ENCODE data around the gene FAM171A1.
A peak's percentile ranks its signal among the peaks of the same experiment; 100 is the strongest.
"Not testable (repeated sequence)": the region's sequence is repeated elsewhere in the genome, so short reads cannot be mapped to it uniquely, and the experiment has no call there.

The FAM171A1 gene

DNA sequence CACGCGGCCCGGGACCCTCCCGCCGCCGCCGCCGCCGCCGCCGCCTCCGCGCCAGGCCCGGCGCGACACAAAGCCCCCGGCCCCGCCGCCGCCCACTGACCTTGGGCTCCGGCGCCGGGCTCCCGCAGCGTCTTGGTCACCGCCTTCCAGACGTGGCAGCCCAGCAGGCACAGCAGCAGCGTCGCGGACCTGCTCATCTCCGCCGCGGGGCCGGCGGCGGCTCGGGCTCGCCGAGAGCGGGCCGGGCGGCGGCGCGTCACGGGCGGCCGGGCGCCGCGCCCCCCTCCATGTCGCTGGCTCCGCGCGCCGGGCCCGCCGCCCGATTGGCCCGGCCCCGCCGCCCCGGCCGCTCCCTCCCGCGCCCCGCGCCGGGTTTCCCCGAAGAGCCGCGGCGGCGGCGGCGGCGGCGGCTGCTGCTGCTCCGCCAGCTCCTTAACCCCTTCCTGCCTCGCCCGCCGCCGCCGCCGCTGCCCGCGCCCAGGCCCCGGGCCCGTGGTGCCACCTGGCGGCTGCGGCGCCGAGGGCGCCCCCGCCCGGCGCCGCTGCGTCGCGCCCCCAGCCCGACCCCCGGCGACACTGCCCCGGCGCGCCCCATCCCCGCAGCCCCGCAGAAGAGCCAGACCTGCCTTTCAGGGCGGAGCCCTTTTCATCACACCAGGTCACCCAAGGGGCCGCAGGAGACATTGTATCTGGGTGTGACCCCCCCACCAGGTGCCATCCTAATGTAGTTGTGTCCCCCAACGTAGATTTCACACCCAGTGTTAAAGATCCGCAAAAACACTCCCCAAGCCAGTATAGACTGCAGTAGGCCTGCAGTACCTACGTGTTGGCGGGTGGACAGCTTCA lies at the start of gene FAM171A1:
FAM171A1 (minus strand) TSS at position 434 of the 846 bp plus-strand sequence; CDS start at position 197, 237 bp downstream.
- peak; percentile 83 for DNase-seq

DNA sequence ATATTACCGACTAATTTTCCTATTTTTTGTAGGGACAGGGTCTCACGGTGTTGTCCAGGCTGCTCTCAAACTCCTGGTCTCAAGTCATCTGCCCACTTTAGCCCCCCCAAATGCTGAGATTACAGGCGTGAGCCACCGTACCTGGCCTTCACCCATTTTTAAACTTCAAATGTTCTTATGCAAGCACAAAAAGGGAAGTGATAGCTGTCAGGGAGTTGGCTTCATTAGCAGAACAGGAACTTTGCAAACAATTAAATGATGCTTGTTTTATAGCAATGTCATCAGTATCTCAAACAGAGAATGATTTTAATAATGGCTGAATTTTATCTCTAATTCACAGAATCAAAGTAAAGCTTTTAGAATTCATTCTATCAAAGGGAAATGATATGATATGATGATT lies 49.8 kb upstream of the FAM171A1 start:
- peak; percentile 37 for DNase-seq

DNA sequence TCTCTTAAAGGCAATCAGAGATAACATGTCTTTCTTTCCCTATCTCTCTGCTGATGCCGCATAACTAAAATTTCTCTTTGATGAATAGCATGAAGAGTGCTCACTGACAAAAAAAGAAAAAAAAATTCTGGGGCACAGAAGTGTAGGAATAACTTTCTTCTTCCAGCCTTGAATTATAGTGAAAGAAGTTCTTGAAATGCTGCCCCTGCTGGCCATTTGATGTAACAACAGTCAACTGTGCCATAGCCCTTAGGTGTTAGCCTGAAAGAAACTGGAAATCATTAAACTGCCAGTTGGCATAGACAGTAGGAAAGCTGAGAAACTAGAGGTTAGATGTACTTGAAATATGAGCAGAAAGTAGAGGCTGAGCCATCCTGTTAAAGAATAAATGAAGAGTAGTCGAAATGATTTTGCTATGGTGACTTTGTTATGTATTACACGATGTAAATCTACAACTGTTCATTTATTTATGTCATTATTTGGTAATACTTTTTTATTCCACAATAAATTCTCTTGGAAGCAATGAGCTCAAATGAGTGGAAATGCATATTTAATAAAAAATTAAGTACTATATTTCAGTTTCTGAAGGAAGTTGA lies 48.3 kb upstream of the FAM171A1 start:
- DNase-seq = peak; percentile 72

DNA sequence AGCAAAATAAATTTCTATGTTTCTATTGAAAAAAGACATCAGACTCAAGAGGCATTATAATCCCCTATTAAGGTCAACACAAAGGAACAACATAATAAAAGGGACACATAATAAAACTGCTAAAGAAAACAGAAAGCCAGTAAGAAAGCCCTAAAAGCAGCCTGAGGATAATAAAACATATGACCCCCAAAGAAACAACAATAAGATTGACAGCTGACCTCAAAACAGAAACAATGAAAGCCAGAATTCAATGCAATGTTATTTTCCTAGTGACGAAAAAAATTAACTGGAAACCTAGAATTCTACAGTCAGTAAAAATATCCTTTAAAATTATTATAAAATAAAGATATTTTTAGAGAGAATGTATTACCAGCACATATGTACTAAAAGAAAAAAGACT lies 44.9 kb upstream of the FAM171A1 start:
- DNase-seq = no peak

DNA sequence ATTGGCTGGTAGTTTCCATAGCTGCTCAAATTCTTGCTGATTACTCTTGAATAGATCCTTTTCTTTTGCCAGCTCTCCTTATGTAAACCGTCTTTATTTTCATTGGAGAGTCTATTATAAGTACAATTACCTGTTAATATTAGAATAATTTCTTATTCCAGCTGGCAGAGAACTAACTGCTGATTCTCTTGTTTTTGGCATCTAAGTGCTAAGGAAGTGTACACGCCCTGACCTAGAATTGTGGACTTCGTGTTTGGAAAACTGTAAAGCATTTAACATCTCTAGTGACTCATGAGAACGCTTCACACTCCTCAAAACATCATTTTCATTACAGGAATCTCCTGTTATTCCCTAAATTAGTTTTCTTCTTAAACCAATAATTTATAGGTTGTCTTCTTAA lies 39.9 kb upstream of the FAM171A1 start:
- DNase-seq = no peak

DNA sequence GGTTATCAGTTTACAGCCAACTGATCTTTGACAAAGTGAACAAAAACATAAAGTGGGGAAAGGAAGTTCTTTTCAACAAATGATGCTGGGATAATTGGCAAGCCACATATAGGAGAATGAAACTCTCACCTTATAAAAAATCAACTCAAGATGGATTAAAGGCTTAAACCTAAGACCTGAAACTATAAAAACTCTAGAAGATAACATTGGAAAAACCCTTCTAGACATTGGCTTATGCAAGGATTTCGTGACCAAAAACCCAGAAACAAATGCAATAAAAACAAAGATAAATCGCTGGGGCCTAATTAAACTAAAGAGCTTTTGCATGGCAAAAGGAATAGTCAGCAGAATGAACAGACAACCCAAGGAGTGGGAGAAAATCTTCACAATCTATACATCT lies 38.3 kb upstream of the FAM171A1 start:
- not testable (repeated sequence) for DNase-seq

DNA sequence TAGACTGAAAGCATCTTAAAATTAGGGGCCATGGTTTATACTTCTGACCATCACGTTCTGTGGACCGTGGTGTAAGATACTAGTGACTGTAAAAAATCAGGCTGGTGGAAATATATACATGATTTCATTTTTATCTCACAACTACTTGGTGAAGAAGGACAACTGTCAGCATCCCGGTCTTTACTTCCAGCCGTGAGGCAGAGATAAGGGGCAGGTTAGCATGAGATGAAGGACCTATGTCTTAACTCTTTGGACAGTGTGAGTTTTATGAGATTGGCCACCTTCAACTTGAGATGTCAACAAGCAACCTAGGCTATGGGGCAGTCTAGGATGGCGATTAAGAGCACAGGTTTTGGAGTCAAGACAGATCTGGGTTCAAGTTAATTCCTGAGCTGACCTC lies 37.5 kb upstream of the FAM171A1 start:
- no peak for DNase-seq

DNA sequence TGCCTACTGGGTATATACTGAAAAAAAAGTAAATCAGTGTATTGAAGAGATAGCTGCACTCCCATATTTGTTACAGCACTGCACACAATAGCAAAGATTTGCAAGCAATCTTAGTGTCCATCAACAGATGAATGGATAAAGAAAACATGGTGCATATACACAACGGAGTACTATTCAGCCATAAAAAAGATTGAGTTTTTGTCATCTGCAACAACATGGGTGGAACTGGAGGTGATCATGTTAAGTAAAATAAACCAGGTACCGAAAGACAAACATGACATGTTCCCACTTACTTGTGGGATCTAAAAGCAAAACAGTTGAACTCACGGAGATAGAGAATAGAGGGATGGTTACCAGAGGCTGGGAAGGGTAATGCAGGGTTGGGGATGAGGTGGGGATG lies 34.2 kb upstream of the FAM171A1 start:
- no peak for DNase-seq

DNA sequence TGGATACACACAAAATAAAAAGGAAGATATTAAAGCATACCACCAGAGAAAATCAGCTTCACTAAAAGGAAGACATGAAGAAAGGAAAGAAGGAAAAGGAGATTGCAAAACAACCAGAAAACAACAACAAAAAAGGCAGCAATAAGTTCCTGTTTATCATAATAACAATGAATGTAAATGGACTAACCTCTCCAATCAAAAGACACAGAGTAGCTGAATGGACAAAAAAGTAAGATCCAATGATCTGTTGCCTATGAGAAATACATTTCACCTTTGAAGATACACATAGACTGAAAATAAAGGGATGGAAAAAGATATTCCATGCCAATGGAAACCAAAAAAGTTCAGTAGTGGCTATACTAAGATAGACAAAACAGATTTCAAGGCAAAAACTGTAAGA lies 30.3 kb upstream of the FAM171A1 start:
- no peak for DNase-seq

DNA sequence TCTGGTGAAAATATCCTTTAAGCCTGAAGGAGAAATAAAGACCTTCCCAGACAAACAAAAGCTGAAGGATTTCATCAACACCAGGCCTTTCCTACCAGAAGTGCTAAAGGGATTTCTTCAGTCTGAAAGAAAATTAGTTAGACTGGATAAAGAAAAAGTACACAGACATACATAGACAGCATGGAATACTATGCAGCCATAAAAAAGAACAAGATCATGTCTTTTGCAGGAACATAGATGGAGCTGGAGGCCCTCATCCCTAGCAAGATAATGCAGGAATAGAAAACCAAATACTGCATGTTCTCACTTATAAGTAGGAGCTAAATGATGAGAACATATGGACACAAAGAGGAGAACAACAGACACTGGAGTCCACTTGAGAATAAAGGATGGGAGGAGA lies 29.4 kb upstream of the FAM171A1 start:
- DNase-seq = not testable (repeated sequence)

DNA sequence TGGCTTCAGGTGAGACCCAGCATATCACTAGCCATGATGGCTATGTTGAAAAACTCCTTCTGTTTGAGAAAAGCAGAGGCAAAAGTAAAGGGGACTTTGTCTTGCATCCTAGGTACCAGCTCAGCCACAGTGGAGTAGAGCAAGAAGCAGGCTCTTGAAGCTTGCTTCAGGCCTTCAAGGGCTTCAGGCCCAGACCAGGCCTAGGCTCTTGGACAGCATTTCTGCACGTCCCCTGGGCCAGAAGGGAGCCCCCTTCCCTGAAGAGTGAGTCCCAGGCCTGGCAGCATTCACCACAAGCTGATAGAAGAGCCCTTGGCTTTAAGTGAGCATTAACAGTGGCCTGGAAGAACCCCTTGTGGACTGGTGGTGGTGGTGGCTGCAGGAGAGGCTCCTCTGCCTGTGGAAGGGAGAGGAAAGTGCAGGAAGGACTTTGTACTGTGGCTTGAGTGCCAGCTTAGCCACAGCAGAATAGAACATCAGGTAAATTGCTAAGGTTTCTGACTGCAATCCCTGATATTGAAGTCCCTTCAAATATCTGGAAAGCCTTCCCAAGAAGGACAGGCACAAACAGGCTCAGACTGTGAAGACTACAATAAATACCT lies 28.1 kb upstream of the FAM171A1 start:
- no peak for DNase-seq

DNA sequence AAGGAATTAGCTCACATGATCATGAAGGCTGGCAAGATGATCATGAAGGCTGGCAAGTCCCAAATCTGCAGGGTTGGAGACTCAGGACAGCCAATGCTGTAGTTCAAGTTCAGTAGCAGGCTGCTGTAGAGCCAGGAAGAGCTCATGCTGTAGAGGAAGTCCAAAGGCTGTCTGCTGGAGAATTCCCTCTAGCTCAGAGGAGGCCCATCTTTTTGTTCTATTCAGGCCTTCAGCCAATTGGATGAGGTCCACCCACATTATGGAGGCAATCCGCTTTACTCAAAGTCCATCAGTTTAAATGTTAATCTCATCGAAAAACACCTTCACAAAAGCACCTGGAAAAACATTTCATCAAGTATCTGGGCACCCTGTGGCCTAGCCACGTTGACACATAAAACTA lies 24.8 kb upstream of the FAM171A1 start:
- no peak for DNase-seq

DNA sequence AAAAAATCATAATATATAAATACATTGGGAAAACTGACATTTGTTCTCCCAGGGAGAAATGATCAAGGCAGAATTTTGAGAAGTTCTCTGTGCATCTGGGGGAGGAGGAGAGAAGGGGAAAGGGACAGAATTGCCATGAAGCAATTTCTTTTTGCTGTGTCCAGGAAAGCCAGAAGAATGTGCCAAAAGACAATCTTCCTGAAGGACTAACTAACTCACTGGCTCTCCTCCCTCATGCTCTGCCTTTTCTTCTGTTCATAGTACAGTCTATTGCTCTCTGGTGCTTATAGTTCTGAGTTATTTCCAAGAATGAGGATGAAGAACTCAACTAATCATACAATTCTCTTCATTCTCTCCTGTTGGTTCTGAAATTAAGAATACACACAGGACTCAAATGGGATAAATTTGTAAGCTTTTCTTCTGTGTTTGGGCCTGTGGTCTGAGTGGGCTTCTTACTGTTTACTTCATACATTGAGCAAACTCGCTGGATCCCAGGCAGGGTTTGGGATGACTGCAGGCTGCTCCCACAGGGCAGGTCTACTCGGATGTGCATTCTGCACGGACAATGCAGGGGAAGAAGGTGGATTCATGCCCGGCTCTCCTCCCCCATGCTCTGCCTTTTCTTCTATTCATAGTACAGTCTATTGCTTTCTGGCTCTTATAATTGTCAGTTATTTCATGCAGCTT lies 22.2 kb upstream of the FAM171A1 start:
- DNase-seq = no peak

DNA sequence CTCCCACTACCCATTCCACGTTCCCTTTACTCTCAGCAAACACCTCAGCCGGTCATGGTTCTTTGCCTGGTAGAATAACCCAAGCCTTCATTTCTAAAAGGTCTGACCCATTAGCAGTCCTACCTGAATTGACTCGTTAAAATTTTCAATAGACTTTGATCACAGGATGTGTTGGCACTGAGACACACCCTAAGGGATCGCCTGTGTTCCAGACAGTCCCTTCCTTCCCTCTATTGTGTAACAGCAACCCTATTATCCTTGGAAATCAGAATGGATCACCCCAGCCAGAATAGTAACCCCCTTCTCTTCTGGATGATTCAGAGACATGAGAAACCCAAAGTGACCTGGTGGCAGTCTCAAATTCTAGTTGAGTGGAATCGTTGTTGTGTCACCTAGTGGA lies 20.4 kb upstream of the FAM171A1 start:
- no peak for DNase-seq

DNA sequence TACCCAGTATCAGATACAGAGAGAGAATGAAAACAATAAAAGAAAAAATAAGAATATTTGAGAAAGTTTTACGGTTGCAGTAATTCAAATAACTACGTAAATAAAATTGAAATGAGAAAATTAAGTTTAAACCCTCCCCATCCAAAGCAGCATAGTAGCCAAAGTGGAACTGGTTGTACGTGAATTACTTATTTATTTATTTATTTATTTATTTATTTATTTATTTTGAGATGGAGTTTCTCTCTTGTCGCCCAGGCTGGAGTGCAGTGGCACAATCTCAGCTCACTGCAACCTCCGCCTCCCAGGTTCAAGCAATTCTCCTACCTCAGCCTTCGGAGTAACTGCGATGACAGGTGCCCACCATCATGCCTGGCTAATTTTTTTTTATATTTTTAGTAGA lies 17.1 kb upstream of the FAM171A1 start:
- not testable (repeated sequence) for DNase-seq

DNA sequence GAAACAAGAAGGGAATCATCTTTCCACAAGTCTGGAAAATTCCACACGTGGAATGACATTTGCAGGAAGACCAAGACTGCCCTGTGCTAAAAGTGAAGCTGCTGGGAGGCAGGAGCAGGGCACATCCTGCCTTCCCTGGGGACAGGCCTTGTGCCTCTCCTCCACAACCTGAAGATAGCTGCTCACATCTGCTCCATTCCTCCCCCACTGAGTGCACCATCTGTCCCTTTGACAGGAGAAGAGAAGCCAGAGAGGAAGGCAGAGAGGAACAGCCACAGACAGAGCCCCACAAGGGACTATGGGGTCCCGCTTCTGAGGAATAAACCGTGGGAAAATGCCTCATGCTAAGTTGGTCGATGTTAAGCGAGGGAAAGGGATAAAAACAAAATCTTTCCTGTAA lies 15.9 kb upstream of the FAM171A1 start:
- DNase-seq = no peak

DNA sequence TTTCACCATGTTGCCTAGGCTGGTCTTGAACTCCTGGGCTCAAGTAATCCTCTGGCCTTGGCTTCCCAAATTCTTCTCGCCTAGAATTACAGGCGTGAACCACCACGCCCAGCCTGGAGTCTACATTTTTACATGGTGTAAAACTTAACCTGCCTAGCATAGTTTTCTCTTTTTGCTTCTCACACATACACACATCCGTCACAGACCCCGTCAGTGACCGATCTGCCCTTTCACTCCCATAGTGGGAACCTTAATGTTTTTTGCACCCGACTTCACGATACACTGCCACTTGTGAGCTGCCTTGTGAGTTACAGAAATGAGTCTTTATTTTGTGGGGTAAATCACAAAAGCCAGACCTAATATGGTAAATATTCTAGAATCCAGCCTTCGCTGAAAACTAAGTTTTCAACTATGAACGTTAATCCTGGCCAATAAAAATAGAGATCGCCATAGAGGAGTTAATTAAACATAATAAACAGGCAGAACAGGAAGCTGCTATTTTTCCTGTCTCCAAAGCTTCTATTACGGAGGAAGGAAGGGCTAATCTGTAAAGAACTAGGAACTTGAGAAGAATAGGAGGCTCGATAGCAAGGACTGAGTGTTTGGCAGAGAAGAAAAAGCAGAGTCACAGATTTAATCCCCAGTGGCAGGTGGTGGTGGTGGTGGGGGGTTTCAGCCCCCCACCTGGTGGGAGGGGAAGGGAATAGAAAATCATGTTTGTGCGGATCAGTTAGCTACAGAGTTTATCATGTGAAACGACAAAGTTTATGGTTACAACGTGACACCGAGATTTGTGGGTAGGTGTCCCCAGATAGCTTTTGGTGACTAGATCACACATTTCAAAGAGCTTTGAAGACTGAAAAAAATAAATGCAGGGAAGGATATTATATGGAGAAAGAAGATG lies 14.7 kb upstream of the FAM171A1 start:
- no peak for DNase-seq

DNA sequence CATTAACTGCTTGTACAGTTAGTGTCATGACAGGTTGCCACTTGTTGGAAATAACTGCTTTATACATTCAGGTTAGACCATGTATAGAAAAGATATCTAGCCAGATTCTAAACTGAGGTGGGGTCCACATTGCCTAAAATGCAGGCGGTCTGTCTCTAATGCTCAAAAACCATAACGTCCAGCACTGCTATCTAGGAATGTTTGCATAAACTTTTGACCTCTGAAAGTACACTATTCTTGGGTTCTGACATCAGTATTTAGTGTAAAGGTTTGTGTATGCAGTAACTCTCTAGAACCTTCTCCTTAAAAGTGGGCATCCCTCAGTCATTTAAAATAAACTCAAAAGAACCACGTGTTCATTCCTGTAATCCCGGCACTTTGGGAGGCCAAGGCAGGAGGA lies 10.3 kb upstream of the FAM171A1 start:
- no peak for DNase-seq

DNA sequence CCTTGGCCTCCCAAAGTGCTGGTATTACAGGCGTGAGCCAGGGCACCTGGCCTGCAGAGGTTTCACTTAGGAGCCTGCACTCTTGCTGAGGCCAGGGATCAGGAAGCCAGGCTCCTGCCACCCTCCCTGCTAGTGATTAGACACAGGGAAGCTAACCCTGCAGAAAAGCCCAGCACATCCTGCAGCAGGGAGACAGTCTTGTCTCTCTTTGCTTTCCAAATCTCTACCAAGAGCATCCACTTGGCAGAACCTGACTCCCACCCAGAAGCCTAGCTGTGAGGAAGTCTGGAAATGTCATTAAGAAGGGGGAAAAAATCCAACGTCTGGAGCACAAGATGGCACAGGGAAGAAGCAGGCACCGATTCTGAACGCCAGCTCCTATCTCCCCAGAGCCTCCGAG lies 8.0 kb upstream of the FAM171A1 start:
- DNase-seq = no peak

DNA sequence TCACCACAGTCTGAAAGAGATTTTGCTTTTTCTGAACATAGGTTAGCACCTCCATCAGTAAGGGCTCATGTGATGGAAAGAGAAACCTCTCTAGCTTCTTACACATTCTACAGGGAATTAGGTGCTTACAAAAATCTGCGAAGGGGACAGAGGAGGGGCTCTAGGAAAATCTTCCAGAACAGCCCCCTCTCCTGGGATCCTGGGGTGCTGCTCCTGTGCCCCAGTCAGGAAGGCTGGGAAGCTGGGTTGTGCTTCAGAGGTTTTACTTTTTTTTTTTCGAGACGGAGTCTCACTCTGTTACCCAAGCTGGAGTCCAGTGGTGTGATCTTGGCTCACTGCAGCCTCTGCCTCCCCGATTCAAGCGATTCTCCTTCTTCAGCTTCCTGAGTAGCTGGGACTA lies 7.5 kb upstream of the FAM171A1 start:
- no peak for DNase-seq

DNA sequence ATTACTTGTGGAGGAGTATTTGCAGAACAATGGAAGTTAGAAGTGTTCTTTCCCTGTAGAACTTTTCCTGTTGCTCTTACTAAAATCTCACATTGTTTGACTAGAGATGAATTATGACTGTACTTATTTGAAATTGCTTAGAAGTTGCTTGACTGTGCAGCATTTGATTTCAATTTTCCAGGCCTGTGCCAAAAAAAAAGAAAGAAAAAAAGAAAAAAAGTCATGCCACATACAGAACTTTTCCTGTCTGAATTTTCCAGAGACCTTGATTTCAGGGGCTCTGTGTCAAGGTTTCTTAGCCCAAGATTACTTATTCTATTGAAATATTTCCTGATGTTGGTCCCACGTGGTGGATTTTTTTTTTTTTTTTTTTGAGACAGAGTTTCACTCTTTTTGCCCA lies 3.5 kb upstream of the FAM171A1 start:
- DNase-seq = no peak

DNA sequence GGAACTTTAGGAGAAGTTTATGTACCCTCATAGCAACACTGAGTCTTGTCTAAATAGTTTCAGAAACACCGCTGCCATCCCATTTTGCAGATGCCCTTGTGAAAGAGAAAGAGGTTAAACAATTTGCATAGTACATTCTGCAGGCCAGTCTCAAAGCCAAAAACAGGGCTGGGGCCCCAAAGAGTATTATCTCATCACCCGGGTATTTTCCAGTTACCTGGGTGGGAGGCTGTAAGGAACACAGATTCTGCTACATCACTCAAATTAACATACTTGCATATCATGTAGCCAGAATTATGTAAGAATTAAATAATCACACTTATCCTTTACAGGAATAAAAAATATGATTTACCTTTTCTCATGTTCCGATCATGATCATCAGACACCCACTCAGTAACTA lies 3.1 kb upstream of the FAM171A1 start:
- no peak for DNase-seq

DNA sequence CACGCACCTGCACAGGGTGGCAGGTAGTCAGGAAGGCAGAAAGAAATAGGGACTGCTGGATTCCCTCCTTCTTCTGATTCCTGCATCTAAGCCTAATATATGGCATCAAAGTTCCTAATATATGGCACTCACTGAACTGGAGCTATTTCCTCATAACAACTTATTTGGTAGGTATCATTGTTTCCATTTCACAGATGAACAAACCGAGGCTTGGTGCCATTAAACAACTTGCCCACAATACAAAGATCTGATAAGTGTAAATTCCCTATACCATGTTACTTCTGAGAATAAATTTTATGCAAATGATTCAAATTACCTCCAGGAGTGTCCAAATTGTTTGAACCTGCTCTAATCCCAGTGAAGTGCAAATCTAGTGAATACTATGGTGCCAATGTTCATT lies 2.1 kb upstream of the FAM171A1 start:
- DNase-seq = no peak
